Endothelial cell (in vitro differentiated cells): ENCODE measurements around the gene HSP90B1. TPM values are rescaled to one million over a fixed set of nuclear protein-coding genes. Genes with fewer than 3 reads are reported as not detected.

Experiments
- DNase-seq: peaks from one replicate; pipeline ENCODE4 v3.0.0; 2021; ENCODE audit warnings: low spot score
- H3K27ac Mint-ChIP-seq: one replicate; pipeline ENCODE4 v1.8.0; 2021; ENCODE audit warnings: mixed read lengths, inconsistent platforms; ENCODE audit not compliant: unreplicated experiment
- H3K27me3 Mint-ChIP-seq: one replicate; pipeline ENCODE4 v1.8.0; 2021; ENCODE audit warnings: mild to moderate bottlenecking, moderate library complexity, mixed read lengths, inconsistent platforms; ENCODE audit not compliant: unreplicated experiment
- H3K36me3 Mint-ChIP-seq: one replicate; pipeline ENCODE4 v1.8.0; 2021; ENCODE audit warnings: mild to moderate bottlenecking, low read depth, mixed read lengths, inconsistent platforms; ENCODE audit not compliant: unreplicated experiment
- H3K4me1 Mint-ChIP-seq: one replicate; pipeline ENCODE4 v1.8.0; 2021; ENCODE audit warnings: mild to moderate bottlenecking, mixed read lengths, inconsistent platforms; ENCODE audit not compliant: unreplicated experiment
- H3K4me3 Mint-ChIP-seq: one replicate; pipeline ENCODE4 v1.8.0; 2021; ENCODE audit warnings: mild to moderate bottlenecking, mixed read lengths, inconsistent platforms; ENCODE audit not compliant: unreplicated experiment
- H3K9me3 Mint-ChIP-seq: one replicate; pipeline ENCODE4 v1.8.0; 2021; ENCODE audit warnings: mixed read lengths, inconsistent platforms; ENCODE audit not compliant: unreplicated experiment
- total RNA-seq: library from RNA; stranded (reverse); fragmentation: NEBNext Ultra II Directional; extraction: Animal tissue kit (Norgen Biotek cat#: 25700); gene quantifications from one replicate; pipeline ENCODE4 v1.2.1, GENCODE V29; 2021; ENCODE audit not compliant: unreplicated experiment
- TF ChIP-seq, protein P1 (sequence below): fragments of 200-600 bp; sonication (generic); IDR thresholded peaks from one replicate; pipeline ENCODE4 v1.5.0; 2021; ENCODE audit warnings: antibody characterized with exemption; ENCODE audit not compliant: unreplicated experiment

HSP90B1 gene
- total RNA-seq, 1 donor from 2014 or later = 729 TPM

DNA sequence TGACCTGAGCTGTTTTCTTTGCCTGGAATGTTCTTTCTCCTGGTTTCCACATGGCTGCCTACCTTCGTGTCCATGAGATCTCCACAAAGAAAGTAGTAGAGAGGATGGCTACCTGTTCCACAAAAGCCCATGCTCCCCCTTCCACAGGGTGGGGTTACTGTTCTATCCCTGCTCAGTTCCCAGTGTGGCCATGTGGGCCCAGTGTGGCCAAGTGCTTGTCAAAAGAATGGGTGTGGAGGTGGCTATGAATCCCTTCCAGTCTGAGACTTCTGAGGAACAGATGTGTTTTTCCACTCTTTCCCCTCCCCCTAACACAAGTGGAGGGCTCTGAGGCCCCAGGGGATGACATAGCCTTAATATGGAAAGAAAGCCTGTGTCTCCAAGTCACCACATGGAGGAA is 26.2 kb upstream of the HSP90B1 start:
- Mint-ChIP-seq H3K4me3 (no peak overlapping the region), H3K4me1 (peaks cover 5% of the 10 kb centered on the region), H3K27ac (no peak overlapping the region), H3K9me3 (no peaks in the 10 kb centered on the region), H3K36me3 (peaks cover 7% of the 10 kb centered on the region), H3K27me3 (peaks cover 3% of the 10 kb centered on the region)
- DNase-seq = no peak
- TF ChIP-seq, protein P1, sequence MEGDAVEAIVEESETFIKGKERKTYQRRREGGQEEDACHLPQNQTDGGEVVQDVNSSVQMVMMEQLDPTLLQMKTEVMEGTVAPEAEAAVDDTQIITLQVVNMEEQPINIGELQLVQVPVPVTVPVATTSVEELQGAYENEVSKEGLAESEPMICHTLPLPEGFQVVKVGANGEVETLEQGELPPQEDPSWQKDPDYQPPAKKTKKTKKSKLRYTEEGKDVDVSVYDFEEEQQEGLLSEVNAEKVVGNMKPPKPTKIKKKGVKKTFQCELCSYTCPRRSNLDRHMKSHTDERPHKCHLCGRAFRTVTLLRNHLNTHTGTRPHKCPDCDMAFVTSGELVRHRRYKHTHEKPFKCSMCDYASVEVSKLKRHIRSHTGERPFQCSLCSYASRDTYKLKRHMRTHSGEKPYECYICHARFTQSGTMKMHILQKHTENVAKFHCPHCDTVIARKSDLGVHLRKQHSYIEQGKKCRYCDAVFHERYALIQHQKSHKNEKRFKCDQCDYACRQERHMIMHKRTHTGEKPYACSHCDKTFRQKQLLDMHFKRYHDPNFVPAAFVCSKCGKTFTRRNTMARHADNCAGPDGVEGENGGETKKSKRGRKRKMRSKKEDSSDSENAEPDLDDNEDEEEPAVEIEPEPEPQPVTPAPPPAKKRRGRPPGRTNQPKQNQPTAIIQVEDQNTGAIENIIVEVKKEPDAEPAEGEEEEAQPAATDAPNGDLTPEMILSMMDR = no peak

DNA sequence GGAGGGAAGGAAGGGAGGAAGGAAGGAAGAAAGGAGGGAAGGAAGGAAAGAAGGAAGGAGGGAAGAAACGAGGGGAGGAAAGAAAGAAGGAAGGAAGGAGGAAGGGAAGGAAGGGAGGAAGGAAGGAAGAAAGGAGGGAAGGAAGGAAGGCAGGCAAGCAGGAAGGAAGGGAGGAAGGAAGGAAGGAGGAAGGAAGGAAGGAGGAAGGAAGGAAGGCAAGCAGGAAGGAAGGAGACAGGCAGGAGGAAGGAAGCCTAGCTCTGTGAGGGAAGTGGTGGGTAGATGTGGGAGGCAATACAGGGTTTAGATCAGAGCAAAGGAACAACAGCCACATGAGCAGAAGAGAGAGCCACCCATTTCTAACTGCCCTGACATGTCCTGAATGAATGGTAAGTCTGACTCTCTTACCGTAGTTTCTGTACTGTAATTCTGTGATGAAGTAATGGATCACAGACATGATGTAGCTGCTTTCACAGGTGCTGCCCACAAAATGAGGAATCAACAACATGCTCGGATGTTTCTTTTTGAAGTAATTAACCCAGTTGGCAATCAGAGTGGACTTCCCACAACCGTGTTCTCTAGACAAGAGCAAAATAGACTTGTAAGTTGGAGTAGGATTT is 24.4 kb upstream of the HSP90B1 start:
- Mint-ChIP-seq H3K9me3 (no peaks in the 10 kb centered on the region), H3K27ac (peak overlapping the region; percentile 57), H3K36me3 (peaks cover 7% of the 10 kb centered on the region), H3K4me3 (no peak overlapping the region), H3K27me3 (peaks cover 6% of the 10 kb centered on the region), H3K4me1 (peaks cover 7% of the 10 kb centered on the region)
- DNase-seq = no peak
- TF ChIP-seq, protein P1 = no peak

DNA sequence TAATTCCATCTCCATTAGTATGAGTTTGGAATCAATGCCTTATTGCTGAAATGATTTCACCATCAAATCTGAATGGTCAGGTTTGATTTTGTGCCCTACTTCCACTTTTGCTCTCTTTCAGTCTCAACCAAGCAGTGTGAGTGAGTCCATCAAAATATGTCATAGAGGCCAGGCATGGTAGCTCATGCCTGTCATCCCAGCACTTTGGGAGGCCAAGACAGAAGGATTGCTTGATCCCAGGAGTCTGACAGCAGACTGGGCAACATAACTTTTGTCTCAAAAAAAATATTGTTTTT is 22.0 kb upstream of the HSP90B1 start:
- Mint-ChIP-seq H3K27me3 (peaks cover 6% of the 10 kb centered on the region), H3K4me3 (no peak overlapping the region), H3K9me3 (no peaks in the 10 kb centered on the region)

DNA sequence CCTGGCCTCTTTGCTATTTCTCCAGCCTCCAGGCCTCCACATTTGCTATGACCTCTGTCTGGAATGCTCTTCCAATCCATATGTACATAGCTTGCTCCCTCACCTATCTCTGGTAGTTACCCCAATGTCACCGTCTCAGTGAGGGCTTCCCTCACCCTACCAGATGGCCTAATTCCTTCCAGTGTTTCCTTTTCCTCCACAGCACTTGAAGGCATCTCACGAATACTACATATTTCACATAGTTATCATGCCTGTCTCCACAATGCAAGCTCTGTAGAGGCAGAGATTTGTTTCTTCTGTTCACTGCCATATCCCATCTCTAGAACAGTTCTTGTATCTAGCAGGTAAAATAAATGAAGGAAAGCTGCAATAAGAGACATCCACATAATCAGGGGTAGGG is 21.3 kb upstream of the HSP90B1 start:
- peaks cover 6% of the 10 kb centered on the region for H3K27me3 Mint-ChIP-seq
- TF ChIP-seq, protein P1 = no peak
- H3K36me3 Mint-ChIP-seq = peaks cover 7% of the 10 kb centered on the region
- no peak for DNase-seq
- H3K27ac Mint-ChIP-seq = no peak overlapping the region
- H3K4me1 Mint-ChIP-seq = peaks cover 7% of the 10 kb centered on the region
- no peak overlapping the region for H3K4me3 Mint-ChIP-seq
- no peaks in the 10 kb centered on the region for H3K9me3 Mint-ChIP-seq

More for the DNA sequence above, 22.0 kb upstream of the HSP90B1 start:
- H3K4me1 Mint-ChIP-seq = peaks cover 7% of the 10 kb centered on the region
- no peak for DNase-seq
- no peak overlapping the region for H3K27ac Mint-ChIP-seq
- TF ChIP-seq, protein P1 = no peak
- H3K36me3 Mint-ChIP-seq = peaks cover 7% of the 10 kb centered on the region

DNA sequence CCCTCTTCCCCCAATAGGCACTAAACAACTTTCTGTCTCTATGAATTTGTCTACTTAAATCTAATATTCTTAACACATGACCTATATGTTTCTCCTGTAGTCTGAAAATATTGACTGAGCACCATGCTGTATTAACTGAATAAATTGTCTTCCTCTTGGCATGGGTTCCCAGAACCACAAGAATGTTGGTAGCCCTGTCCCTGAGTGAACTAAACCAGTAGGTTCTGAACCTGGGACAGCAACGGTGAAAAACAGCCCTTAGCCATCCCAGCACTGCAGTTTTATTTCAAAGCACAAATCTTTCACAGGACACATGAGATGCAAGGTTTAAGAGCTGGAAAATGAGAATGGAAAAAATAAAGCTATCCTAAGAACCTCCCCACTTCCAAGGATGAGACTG is 20.4 kb upstream of the HSP90B1 start:
- DNase-seq = no peak
- Mint-ChIP-seq H3K4me1 (peaks cover 7% of the 10 kb centered on the region), H3K27ac (no peak overlapping the region), H3K27me3 (peaks cover 6% of the 10 kb centered on the region), H3K4me3 (no peak overlapping the region), H3K36me3 (peaks cover 2% of the 10 kb centered on the region), H3K9me3 (no peaks in the 10 kb centered on the region)
- TF ChIP-seq, protein P1 = no peak
